Measurements from ENCODE around the gene ESYT2. TPM values are rescaled to one million over a fixed set of nuclear protein-coding genes. Genes with fewer than 3 reads are reported as not detected.

The ESYT2 gene
- total RNA-seq, 1 experiment from 2014 or later: 37.5 TPM

DNA sequence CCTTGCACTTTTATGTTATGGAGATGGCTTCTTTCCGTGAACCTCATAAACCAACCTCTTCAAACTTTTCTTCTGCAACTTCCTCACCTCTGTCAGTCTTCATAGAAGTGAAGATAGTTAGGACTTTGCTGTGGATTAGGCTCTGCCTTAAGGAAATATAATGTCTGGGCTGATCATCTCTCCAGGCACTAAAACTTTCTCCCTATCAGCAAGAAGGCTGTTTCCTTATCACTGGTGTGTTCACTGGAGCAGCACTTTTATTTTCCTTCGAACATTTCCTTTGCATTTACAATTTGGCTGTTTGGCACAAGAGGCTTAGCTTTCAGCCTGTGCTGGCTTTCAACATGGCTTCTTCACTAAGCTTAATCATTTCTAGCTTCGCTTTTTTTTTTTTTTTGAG lies 52.8 kb downstream of the ESYT2 start:
- peaks cover 10% of the 10 kb centered on the region for H3K36me3 ChIP-seq (ENCODE audit: insufficient read depth, low read length, poor library complexity, severe bottlenecking)
- no peaks in the 10 kb centered on the region for H3K27me3 ChIP-seq (replicated peaks; ENCODE audit: insufficient read depth, low read depth, low read length, poor library complexity)
- H3K27ac ChIP-seq (ENCODE audit: low read depth, low read length, poor library complexity, severe bottlenecking): no peak overlapping the region
- TF ChIP-seq, protein P1, sequence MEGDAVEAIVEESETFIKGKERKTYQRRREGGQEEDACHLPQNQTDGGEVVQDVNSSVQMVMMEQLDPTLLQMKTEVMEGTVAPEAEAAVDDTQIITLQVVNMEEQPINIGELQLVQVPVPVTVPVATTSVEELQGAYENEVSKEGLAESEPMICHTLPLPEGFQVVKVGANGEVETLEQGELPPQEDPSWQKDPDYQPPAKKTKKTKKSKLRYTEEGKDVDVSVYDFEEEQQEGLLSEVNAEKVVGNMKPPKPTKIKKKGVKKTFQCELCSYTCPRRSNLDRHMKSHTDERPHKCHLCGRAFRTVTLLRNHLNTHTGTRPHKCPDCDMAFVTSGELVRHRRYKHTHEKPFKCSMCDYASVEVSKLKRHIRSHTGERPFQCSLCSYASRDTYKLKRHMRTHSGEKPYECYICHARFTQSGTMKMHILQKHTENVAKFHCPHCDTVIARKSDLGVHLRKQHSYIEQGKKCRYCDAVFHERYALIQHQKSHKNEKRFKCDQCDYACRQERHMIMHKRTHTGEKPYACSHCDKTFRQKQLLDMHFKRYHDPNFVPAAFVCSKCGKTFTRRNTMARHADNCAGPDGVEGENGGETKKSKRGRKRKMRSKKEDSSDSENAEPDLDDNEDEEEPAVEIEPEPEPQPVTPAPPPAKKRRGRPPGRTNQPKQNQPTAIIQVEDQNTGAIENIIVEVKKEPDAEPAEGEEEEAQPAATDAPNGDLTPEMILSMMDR (conservative IDR thresholded peaks at IDR 0.05; ENCODE audit: low read depth, low read length): no peak
- no peak for TF ChIP-seq EZH2 (IDR thresholded peaks at IDR 0.05; ENCODE audit: borderline replicate concordance, low read depth, low read length, poor library complexity, severe bottlenecking)
- H3K9me3 ChIP-seq (ENCODE audit: low read depth, low read length, poor library complexity, severe bottlenecking): no peaks in the 10 kb centered on the region
- ChIA-PET CTCF (no interaction called here), POLR2A (ENCODE audit: low non-redundant PET) (no interaction called here)
- no peak for DNase-seq (ENCODE audit: low spot score)
- no peaks in the 10 kb centered on the region for H3K4me1 ChIP-seq (ENCODE audit: insufficient read depth, low read length, poor library complexity, severe bottlenecking)
- no peak overlapping the region for H3K4me3 ChIP-seq (ENCODE audit: low read depth, low read length, poor library complexity, severe bottlenecking)
- intact Hi-C loops (cut with micrococcal nuclease; ENCODE audit: unreplicated experiment): loop anchor here (10.0 kb wide), 1 partner anchor 198 kb away; no protein-coding TSS in a partner anchor
- no TSS peak for BruUV-seq (replicated peaks)

DNA sequence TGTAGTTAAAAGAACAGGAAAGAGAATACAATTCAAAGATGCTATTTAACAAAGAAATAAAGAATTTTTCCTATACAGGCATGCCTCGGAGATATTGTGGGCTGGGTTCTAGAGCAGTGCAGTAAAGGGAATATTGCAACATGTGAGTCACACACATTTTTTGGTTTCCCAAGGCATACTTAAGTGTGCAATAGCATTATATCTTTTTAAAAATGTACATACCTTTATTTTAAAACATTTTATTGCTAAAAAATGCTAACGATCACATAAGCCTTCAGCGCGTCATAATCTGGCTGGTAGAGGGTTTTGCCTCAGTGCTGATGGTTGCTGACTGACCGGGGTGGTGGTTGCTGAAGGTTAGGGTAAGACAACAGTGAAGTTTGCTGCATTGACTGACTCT lies 54.4 kb downstream of the ESYT2 start:
- BruUV-seq (replicated peaks): no TSS peak
- Histone ChIP-seq H3K36me3 (ENCODE audit: insufficient read depth, low read length, poor library complexity, severe bottlenecking) (no peaks in the 10 kb centered on the region), H3K4me3 (ENCODE audit: low read depth, low read length, poor library complexity, severe bottlenecking) (no peak overlapping the region), H3K27ac (ENCODE audit: low read depth, low read length, poor library complexity, severe bottlenecking) (no peak overlapping the region), H3K9me3 (ENCODE audit: low read depth, low read length, poor library complexity, severe bottlenecking) (no peaks in the 10 kb centered on the region), H3K4me1 (ENCODE audit: insufficient read depth, low read length, poor library complexity, severe bottlenecking) (no peaks in the 10 kb centered on the region), H3K27me3 (replicated peaks; ENCODE audit: insufficient read depth, low read depth, low read length, poor library complexity) (no peaks in the 10 kb centered on the region)
- CTCF ChIA-PET: no interaction called here
- POLR2A ChIA-PET (ENCODE audit: low non-redundant PET): no interaction called here
- DNase-seq (ENCODE audit: low spot score): no peak
- TF ChIP-seq EZH2 (IDR thresholded peaks at IDR 0.05; ENCODE audit: borderline replicate concordance, low read depth, low read length, poor library complexity, severe bottlenecking): no peak
- TF ChIP-seq, protein P1 (conservative IDR thresholded peaks at IDR 0.05; ENCODE audit: low read depth, low read length): no peak
- intact Hi-C loops (cut with micrococcal nuclease; ENCODE audit: unreplicated experiment): loop anchor here (10.0 kb wide), 1 partner anchor 200 kb away; no protein-coding TSS in a partner anchor

DNA sequence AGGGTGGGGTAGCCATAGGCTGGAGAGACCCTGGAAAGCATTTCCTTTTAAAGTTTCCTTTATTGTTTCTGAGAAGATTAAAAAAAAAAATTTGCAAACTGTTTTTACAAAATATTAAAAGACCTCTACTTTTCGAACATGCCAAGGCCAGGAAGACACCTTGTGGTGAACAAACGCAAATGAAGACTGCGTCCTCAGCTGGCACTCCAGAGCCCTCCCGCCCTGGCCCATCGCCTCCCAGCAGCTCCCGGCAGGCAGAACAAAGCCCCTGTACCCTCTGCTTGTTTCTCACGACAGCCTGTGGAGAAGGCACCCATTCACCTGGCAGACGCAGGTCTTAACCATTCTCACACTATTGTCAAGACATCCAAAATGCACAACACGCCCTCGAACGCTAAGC lies 56.4 kb downstream of the ESYT2 start:
- H3K4me3 ChIP-seq (ENCODE audit: low read depth, low read length, poor library complexity, severe bottlenecking): no peak overlapping the region
- H3K27me3 ChIP-seq (replicated peaks; ENCODE audit: insufficient read depth, low read depth, low read length, poor library complexity): no peaks in the 10 kb centered on the region
- no peak overlapping the region for H3K27ac ChIP-seq (ENCODE audit: low read depth, low read length, poor library complexity, severe bottlenecking)
- DNase-seq (ENCODE audit: low spot score): no peak
- intact Hi-C loops (cut with micrococcal nuclease; ENCODE audit: unreplicated experiment): loop anchor here (10.0 kb wide), 1 partner anchor 202 kb away; no protein-coding TSS in a partner anchor
- H3K9me3 ChIP-seq (ENCODE audit: low read depth, low read length, poor library complexity, severe bottlenecking): no peaks in the 10 kb centered on the region
- BruUV-seq (replicated peaks): no TSS peak
- H3K36me3 ChIP-seq (ENCODE audit: insufficient read depth, low read length, poor library complexity, severe bottlenecking): no peaks in the 10 kb centered on the region
- no peaks in the 10 kb centered on the region for H3K4me1 ChIP-seq (ENCODE audit: insufficient read depth, low read length, poor library complexity, severe bottlenecking)
- POLR2A ChIA-PET (ENCODE audit: low non-redundant PET): no interaction called here
- CTCF ChIA-PET: no interaction called here
- TF ChIP-seq EZH2 (IDR thresholded peaks at IDR 0.05; ENCODE audit: borderline replicate concordance, low read depth, low read length, poor library complexity, severe bottlenecking): no peak
- TF ChIP-seq, protein P1 (conservative IDR thresholded peaks at IDR 0.05; ENCODE audit: low read depth, low read length): 0 out of 2 replicates have a peak, but pooled peaks have one; percentile 18

All from A673 (cell line).